Nucleus accumbens (tissue), 56 donors: ENCODE results near the gene LYRM7.
"Not testable (repeated sequence)": the region's sequence is repeated elsewhere in the genome, so short reads cannot be mapped to it uniquely, and the experiment has no call there.

Source experiments
- DNase-seq, 56 donors: peaks; one replicate each; lab custom pipeline; 2025; lab: John Stamatoyannopoulos, UW

Gene LYRM7

DNA sequence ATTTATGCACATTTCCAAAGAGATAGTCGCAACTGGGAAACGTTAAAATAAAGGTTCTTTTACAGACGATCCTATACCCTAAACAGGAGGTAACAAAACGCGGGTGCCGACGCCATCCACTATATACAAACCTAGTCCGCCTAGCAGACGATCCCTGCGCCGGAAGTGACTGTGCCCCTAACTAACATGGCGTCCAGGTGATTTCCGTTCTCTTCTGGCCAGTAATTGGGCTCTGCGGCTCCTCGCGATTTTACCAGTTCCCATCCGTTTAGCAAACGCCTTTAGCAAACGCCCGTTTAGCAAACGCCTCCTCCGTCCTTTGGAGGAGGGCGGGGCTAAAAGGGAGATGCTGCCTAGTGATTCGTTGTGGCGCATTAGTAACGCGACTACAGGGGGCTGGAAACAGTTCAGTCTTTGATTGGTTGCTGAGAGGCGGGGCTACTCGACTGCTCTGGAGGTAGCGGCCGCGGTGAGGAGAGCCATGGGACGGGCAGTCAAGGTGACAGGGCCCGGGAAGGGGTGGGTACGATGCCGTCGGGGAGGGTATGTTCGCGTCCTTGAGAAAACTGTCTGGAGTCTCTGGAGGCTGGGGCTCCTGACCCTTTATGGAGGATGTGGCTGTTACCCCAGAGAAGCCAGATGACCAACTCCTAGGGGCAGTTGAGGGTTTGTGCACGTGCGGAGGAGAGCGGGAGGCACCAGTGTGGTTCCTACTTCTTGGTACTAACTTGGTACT lies at the start of gene LYRM7:
Gene LYRM7, plus strand, starts transcription at position 405 of the 736 bp plus-strand sequence. Its CDS starts 77 bp downstream, at position 482.
- peak; percentile 68 to 99 (median 96) for DNase-seq

GRCh38 chr5:131127244-131127643 lies 43.5 kb upstream of the LYRM7 start:
- not testable (repeated sequence) for DNase-seq

- no peak for DNase-seq
Measured at GRCh38 chr5:131129306-131129705, 41.4 kb upstream of the LYRM7 start.

- not testable (repeated sequence) for DNase-seq
Measured at GRCh38 chr5:131133091-131133490, 37.7 kb upstream of the LYRM7 start.

GRCh38 chr5:131138406-131138805 lies 32.3 kb upstream of the LYRM7 start:
- DNase-seq: not testable (repeated sequence)

DNA sequence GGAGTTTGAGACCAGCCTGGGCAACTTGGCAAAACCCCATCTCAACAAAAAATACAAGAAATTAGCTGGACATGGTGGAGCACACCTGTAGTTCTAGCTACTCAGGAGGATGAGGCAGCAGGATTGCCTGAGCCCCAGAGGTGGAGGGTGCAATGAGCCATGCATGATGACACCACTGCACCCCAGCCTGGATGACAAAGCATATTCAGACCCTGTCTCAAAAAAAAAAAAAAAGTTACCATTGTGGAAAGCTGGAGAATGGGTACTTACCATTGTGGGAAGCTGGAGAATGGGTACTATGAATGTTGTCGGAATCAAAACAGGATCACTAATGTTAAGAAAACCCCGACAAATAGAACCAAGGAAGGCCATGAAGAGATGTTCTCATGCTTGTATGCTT lies 31.4 kb upstream of the LYRM7 start:
- DNase-seq: no peak

GRCh38 chr5:131142970-131143617 lies 27.6 kb upstream of the LYRM7 start:
- no peak for DNase-seq

- no peak for DNase-seq
Measured at GRCh38 chr5:131147258-131147657, 23.5 kb upstream of the LYRM7 start.

DNA sequence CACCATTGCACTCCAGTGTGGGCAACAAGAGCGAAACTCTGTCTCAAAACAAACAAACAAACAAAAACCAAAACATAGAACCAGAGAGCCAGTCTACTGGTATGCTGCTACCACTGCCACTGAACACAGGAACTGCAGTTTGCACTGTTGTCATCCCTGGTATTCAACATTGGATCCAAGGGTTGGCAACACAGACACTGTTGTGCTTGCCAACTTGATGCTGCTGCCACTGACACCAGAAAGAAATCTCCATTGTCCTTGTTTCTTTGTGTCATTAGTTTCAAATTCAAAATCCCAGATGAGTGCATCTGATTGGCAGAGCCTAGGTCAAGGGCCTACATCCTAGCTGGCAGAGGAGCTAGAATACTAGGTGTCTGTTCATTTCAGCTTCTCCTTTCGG lies 21.9 kb upstream of the LYRM7 start:
- DNase-seq: peak in 44 of 56 donors; percentile 3 to 68 (median 36)

GRCh38 chr5:131150408-131150807 lies 20.3 kb upstream of the LYRM7 start:
- no peak for DNase-seq

DNA sequence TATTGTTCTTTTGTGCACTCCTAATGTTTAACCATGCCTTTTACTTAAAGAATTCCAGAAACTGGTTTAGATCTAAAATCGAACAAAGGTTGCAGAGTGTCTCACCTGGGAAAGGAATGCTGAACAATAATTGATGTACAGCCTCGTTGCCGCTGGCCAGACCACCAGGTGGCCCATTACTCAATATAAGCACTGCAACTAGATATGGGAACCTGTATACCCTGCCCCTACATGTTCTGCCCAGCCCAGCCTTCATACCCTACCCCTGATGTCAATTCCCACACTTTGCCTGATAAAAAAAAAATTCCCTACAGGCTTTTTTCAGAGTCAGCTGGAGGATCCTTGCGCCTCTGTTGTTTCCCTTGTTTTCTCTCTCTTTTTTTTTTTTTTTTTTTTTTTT lies 19.5 kb upstream of the LYRM7 start:
- no peak for DNase-seq

- no peak for DNase-seq
Measured at GRCh38 chr5:131156385-131156784, 14.4 kb upstream of the LYRM7 start.

GRCh38 chr5:131156957-131157356 lies 13.8 kb upstream of the LYRM7 start:
- no peak for DNase-seq

DNA sequence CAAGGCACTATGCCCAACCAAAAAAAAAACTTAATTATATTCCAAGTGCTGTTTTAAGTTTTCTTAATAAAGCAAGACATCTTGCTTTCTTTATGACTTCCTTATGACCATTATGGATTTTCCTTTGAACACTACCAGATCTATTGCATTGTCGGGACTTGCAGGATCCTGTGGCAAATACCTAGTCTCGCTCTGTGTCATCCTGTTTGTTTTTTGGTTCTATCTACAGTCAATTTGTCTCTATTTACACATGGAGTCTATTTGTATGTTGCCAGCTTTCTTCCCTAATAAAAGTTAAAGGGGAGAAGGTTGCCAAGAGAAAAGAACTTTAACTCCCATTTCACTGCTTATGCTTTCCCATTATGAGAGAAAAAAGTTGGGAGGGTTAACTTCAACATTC lies 10.6 kb upstream of the LYRM7 start:
- DNase-seq: no peak

DNA sequence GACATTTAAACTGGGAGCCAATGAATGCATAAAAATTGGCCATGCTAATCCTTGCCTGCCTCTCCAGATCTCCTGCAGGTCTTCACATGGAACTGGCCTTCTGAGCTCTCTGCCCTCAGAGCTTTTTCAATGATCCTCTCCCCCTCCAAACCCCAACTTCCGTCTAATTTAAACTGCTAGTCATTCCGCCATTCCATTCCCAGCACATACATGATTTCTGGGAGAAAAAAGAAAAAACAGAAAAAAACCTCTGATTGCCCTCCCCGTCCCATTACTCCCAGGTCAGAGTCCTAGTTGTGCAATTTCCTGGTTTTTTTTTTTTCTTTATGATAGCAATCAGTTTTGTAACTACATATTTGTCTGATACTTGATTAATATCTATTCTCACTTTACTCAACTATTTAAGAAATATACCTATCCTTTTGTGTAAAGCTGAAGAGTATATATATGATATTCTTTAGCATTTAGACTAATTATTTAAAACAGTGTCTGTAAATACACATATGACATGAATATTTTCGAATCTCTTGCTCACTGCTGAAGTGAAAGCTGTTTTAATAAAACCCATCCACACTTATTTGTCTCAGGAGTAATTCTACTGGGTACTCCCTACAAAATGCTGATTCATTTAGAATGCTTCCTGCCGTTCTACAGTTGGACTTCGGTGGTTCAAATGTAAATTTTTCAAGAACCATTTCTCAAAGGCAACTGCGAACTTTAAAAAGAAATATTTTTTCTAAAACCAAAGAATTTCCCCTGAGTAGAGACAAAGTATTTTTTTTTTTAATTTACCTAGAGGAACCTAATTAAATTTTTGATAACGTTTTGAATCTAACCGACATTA lies 7.2 kb upstream of the LYRM7 start:
- no peak for DNase-seq

DNA sequence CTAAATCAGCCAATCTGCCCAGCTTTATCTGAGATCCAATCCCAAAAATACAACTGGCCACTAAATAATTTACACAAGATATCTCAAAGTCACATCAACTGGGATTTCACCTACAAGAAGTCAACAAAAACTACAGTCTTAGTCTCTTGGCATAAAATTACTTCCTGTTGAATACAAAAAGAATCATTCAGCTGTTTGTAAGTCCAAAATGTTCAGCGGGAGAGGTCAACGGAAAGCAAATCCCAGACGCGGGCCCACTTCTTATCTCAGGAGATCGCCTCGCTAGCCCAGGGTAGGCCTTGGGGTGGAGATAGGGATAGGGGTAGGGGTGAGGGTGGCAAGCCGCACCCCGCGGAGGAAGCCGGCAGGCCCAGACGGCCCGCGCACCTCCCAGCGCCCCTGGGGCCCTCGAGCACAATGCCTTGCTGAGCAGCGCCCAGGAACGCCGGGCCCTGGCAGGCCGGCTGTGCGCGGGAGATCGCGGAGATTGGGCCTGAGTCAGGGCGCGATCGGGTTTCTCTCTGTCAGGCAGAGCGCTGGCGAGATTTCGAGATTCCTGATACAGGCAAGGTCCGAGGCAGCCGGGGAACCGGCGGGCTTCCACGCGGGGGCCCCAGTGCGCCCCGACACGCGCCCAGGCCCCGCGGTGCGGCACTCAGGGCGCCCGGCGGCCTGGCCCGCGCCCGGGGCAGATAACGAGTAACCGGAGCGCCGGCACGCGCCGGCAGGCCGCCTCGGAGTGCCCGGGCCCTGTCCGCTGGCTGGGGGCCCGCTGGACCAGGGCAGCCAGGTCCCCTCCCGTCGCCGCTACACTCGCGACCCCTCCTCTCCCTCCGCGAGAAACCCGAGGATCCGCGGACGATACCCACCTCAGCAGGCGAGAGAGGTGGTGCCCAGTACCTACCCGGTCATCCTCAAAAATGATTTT lies 6.3 kb upstream of the LYRM7 start:
- peak in 54 of 56 donors; percentile 6 to 85 (median 66) for DNase-seq

- DNase-seq: peak in 55 of 56 donors; percentile 33 to 93 (median 79)
Measured at GRCh38 chr5:131165119-131165727, 5.5 kb upstream of the LYRM7 start, which contains the start of gene HINT1. HINT1 (minus strand) TSS chr5:131165256; CDS start chr5:131165205, 51 bp downstream.

DNA sequence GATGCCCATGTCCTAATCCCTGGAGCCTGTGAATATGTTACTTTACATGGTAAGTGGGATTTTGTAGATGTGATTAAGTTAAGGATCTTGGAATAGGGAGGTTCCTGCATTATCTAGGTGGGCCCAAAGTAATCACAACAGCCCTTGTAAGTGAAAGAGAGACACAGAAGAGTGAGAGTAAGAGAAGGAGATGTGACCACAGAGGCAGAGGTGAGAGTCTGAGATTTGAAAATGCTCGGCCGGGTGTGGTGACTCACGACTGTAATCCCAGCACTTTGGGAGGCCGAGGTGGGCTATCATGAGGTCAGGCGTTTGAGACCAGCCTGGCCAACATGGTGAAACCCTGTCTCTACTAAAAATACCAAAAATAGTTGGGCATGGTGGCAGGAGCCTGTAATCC lies 3.1 kb upstream of the LYRM7 start:
- no peak for DNase-seq

- no peak for DNase-seq
Measured at GRCh38 chr5:131169810-131170539, 769 bp upstream of the LYRM7 start.
